ENCODE results near the gene ABCD4.
"Not testable (repeated sequence)": the region's sequence is repeated elsewhere in the genome, so short reads cannot be mapped to it uniquely, and the experiment has no call there.

ABCD4 gene

DNA sequence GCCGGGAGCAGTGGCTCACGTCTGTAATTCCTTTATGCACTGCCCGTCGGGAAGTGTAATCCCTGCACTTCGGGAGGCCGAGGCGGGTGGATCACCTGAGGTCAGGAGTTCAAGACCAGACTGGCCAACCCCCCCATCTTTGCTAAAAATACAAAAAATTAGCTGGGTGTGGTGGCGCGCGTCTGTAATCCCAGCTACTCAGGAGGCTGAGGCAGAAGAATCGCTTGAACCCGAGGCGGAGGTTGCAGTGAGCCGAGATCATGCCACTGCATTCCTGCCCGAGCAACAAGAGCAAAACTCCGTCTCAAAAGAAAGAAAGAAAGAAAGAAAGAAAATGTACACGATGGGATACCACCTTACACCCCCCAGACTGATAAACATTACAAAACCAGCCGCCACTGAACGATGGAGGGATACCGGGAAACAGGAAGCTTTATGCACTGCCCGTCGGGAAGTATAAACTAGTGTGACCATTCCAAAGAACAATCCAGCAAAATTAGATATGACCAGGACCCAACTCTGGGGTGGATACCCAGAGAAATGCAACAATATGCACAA is 1.1 kb downstream of the ABCD4 start:
- no peak for DNase-seq

DNA sequence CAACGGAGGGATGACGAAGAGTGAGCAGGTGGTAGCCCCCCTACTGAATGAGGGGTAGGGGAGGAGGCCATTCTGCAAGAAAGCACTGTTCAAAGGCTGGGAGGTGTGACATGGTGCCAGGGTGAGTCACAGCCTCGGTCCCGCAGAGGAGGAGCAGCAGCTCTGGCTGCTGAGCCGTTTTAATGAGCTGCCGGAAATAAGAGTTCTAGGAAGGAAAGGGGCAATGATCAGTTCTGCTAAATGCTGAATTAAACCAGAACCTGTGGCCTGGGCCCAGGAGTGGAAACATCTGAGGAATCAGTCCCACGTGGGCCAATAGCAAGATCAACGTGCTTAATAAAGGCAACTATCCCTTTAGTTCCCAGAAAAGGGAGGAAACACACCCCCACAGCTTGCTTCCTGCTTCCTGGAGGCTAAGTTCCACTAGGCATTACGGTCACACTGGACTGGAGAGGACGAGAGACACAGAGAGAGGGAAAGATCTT is 3.6 kb downstream of the ABCD4 start:
- no peak for DNase-seq

GRCh38 chr14:74297986-74298385 is 4.7 kb downstream of the ABCD4 start:
- DNase-seq, result no peak

DNA sequence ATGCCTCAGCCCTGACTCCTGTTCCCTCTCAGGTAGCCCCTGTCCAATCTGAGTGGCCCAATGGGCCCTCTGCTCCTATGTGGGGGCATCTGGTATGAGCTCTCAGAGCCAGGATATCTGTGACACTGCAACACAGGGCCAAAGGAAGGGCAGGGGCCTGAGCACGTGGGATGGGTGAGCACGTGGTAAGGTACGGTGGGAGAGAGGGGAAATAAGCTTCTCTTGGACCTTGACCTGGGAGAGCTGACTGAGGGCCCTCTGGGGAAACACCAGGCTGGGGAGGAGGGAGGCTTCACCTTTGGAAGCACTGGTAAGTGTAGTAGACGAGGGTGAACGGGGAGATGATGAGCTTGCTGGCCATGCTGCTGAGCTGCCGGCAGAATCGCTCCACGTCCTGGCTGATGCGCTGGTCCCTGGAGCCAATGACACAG is 6.7 kb downstream of the ABCD4 start:
- DNase-seq, result no peak

GRCh38 chr14:74293606-74294005 is 9.1 kb downstream of the ABCD4 start:
- no peak for DNase-seq

GRCh38 chr14:74292061-74292460 is 10.7 kb downstream of the ABCD4 start:
- no peak for DNase-seq

DNA sequence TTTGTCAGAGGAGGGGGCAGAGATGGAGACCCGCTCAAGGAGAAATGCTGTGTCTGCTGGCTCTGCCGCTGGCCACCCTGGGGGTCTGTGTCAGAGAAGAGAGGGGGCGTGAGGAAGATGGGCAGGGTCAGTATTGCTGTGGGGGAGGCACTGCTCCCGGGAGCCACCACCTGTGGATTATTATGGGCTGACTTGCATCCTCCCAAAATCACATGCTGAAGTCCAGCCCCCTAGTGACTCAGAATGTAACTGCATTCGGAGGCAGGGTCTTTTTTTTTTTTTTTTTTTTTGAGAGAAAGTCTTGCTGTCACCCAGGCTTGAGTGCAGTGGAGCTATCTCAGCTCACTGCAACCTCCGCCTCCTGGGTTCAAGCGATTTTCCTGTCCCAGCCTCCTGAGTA is 12.3 kb downstream of the ABCD4 start:
- DNase-seq, result no peak

DNA sequence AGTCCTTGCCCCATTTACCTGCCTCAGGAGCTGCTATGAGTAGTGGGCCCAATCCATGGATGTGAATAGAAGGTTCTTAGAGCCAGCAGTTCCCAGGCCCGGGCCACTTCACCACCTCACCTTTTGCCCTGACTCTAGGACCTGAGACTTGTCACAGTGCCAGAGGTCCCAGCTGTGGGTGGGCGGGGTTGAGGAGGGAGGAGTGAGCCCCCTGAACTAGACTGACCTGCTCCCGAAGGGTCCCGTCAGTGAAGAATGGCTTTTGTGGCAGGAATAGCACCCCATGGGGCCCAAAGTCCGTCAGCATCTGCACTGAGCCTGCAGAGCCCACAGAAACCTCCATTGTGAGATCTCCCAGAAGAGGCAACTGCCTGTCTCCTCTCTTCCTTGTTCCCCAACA is 12.9 kb downstream of the ABCD4 start:
- DNase-seq, result no peak

- no peak for DNase-seq
These were observed 16.0 kb downstream of the ABCD4 start for GRCh38 chr14:74286736-74287135.

GRCh38 chr14:74281069-74281468 is 21.7 kb downstream of the ABCD4 start:
- DNase-seq, result no peak

GRCh38 chr14:74278080-74278479 is 24.7 kb downstream of the ABCD4 start:
- no peak for DNase-seq

DNA sequence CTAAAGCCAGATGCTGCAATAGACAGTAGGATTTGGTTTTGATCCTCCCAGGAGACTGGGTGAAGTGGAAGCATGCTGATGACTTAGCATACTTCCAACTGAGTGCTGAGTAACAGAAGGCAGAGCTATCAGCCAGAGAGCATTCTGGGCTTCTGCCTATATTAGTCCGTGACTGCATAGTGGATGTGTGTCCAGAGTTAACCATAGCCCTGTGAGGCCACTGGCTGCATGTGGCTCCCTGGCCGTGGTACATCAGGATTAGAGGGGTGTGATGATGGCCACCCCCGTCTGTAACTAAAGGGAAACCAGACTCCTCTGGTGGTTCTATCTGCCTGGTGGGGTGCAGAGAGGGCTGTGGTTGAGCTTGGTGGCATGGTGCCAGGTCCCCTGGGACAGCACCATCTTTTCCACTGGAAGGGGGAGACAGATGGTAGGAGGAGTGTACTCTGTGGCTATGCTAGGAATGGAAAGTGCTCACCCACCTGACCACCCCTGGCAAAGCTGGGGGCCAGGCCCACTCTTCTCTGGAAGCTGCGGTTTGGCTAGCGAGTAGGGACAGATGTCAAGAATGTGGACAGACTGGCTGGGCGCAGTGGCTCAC is 27.4 kb downstream of the ABCD4 start:
- no peak for DNase-seq

DNA sequence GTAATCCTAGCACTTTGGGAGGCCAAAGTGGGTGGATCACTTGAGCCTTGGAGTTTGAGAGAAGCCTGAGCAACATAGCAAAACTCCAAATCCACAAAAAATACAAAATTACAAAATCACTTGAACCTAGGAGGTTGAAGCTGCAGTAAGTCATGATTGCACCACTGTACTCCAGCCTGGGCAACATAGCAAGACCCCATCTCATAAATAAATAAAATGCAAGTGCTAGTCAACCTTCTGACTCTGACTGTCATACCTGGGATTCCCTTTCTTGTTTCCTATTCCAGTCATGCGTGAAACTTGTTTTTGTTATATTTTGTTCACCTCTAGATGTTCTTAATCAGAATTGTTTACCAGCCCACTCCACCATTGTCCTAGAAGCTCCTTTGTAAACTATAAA is 31.4 kb downstream of the ABCD4 start:
- no peak for DNase-seq

DNA sequence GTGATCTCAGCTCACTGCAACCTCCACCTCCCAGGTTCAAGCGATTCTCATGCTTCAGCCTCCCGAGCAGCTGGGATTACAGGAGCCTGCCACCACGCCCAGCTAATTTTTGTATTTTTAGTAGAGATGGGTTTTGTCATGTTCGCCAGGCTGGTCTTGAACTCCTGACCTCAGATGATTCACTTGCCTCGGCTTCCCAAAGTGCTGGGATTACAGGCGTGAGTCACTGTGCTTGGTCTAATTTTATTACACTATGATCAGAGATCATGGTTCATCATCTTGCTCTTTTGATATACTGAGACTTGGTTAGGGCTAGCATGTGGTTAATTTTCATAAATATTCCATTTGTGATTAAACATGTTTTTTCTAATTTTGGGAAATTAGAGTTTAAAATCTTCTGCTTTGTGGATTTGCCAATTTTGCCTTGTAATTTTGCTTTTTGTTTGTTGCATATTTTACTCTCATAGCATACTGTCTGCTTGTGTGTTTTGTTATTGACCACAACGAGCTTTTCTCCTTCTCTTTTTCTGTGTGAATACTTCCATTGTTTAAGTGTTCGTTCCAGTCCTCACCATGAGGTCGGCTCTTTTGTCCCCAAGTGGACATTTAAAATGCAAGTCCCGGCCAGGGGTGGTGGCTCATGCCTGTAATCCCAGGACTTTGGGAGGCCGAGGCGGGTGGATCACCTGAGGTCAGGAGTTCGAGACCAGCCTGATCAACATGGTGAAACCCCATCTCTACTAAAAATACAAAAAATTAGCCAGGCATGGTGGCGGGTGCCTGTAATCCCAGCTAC is 32.2 kb downstream of the ABCD4 start:
- DNase-seq, result not testable (repeated sequence)

- no peak for DNase-seq
These were observed 35.1 kb downstream of the ABCD4 start for GRCh38 chr14:74267588-74267987.

DNA sequence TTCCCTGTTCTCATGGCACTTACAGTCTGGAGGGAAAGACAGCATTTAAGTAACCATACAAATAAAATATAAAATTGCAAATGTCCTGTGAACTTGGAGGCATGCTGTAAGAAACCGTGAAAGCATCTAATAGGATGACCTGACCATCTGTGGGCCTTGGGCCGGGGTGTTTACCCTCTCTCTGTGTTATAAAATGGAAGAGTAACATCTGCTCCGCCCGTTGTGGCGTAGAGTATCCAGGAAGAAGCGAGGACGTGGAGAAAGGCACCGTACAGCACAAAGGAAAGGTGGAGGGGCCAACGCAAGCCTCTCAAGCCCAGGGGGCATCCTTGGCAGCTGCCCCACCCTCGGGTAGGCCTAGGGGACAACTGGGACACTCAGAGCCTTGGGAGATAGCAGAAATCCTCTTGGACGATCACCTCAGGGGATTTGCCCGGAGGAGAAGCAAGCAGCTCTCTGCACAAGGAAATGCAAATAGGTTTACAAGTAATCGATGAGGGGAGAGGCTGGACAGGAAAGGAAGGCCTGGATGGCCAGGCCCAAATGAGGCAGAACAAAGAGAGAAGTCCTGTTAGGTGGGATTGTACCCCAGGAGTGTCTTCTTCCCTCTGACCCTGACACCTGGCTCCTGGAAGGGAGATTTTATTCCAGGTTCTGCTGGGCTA is 37.3 kb downstream of the ABCD4 start:
- no peak for DNase-seq

- DNase-seq, result no peak
These were observed 38.8 kb downstream of the ABCD4 start for GRCh38 chr14:74263921-74264320.

DNA sequence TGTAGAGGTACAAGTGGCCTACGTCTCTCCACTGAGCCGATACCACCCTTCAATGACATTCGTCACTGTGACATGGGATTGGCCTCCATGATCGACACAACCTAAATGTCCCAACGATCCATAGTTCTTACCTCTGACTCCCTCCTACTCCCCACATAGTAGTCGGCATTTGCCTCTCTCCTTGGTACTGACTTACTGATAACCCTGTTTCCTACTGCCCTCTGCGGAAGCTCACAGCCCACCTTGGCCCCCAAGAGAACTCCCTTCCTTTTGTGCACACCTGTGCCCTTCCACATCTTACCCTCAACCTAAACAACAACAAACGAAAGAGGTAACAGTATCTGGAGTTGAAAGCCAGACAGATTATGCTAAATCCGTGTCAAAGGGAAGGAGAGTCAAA is 39.6 kb downstream of the ABCD4 start:
- DNase-seq, result no peak

DNA sequence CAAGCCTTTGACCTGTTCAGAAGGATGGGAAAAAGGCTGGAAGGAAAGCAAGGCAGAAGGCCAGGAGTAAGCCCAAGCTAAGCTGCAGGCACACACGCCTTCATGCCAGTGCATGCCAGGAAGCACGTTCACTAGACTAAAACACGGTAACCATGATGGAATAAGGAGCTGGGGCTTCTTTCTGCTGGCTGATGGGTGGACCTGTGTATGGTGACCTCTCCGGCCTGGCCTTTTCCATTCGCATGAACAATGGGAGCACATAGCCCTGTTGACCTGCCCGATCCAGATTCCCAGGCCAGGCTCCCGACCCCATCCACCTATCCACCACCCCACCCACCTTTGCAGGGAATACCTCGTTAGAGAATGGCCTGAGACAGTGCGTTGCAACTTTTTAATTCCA is 40.7 kb downstream of the ABCD4 start:
- no peak for DNase-seq

GRCh38 chr14:74261288-74261687 is 41.4 kb downstream of the ABCD4 start:
- no peak for DNase-seq

- no peak for DNase-seq
These were observed 42.1 kb downstream of the ABCD4 start for GRCh38 chr14:74260525-74261233.

DNA sequence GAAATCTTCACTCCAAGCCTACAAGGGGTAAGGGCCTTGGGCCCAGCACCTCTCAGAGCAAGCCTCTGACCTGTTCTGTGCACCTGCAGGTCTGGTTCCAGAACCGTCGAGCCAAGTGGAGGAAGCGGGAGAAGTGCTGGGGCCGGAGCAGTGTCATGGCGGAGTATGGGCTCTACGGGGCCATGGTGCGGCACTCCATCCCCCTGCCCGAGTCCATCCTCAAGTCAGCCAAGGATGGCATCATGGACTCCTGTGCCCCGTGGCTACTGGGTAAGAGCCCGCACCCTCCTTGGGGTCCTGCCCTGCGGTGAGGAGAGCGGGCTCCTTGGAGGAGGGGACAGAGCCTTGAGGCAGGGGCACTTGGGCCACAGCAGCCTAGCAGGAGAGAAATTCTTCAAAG is 43.2 kb downstream of the ABCD4 start:
- no peak for DNase-seq

DNA sequence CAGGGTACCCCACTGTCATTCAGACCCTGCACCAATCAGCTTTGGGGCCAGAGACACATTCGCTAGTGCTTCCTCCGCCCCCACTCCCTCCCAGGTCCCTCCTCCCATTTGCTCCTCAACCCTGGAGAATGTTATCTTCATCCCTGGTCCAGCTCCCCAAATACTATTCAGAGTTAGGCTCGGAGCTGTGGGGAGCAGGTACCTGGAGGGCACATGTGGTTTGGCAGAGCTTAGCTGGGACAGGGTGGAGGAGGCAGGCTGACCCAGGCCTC is 44.0 kb downstream of the ABCD4 start:
- DNase-seq, result no peak

Data from activated effector memory CD4-positive, alpha-beta T cell treated with Interleukin-2 at 50 U/mL for 16 hours (primary cell).